ENCODE results near the gene SYNM.

- TF ChIP-seq CTCF (IDR thresholded peaks at IDR 0.05; ENCODE audit: low read depth, low read length, poor library complexity, severe bottlenecking) (no peak), EZH2phosphoT487 (IDR thresholded peaks at IDR 0.05; ENCODE audit: borderline replicate concordance, low read length) (no peak)
Observed at GRCh38 chr15:99087405-99087943, 17.4 kb upstream of the SYNM start.
